Mesendoderm (in vitro differentiated cells): ENCODE results near the gene GPR148.

Experiments used
- DNase-seq: peaks from one replicate; pipeline ENCODE4 v3.0.0; 2013
- H2AK5ac ChIP-seq: 2 replicates; pipeline ENCODE4 v1.6.1; 2013; ENCODE audit warnings: low read length, inconsistent platforms
- H2BK120ac ChIP-seq: 2 replicates; pipeline ENCODE4 v1.6.1; 2013; ENCODE audit warnings: low read depth, mild to moderate bottlenecking, low read length, moderate library complexity, mixed read lengths
- H2BK15ac ChIP-seq: replicated peaks from 2 replicates; pipeline ENCODE4 v1.6.1; 2013; ENCODE audit warnings: low read depth, mild to moderate bottlenecking, moderate library complexity
- H2BK5ac ChIP-seq: 2 replicates; pipeline ENCODE4 v1.6.1; 2013; ENCODE audit warnings: low read length, inconsistent platforms
- H3K18ac ChIP-seq: 2 replicates; pipeline ENCODE4 v1.6.1; 2013; ENCODE audit warnings: mild to moderate bottlenecking, low read length, mixed read lengths
- H3K23ac ChIP-seq: one replicate; pipeline ENCODE4 v1.6.1; 2013; ENCODE audit warnings: low read length
- H3K27ac ChIP-seq: 2 replicates; pipeline ENCODE4 v1.5.1; 2013; ENCODE audit warnings: low read depth, mild to moderate bottlenecking, inconsistent platforms, low read length, moderate library complexity
- H3K27me3 ChIP-seq: 2 replicates; pipeline ENCODE4 v1.6.1; 2013; ENCODE audit warnings: low read length, control low read depth, mild to moderate bottlenecking, inconsistent platforms; ENCODE audit not compliant: insufficient read depth, poor library complexity
- H3K36me3 ChIP-seq: 2 replicates; pipeline ENCODE4 v1.6.1; 2013; ENCODE audit warnings: low read length, inconsistent platforms; ENCODE audit not compliant: control insufficient read depth, insufficient read depth
- H3K4ac ChIP-seq: one replicate; pipeline ENCODE4 v1.6.1; 2013; ENCODE audit warnings: low read depth, mild to moderate bottlenecking, low read length, moderate library complexity
- H3K4me1 ChIP-seq: 2 replicates; pipeline ENCODE4 v1.6.1; 2013; ENCODE audit warnings: low read depth, low read length, inconsistent platforms; ENCODE audit not compliant: control insufficient read depth
- H3K4me2 ChIP-seq: 2 replicates; pipeline ENCODE4 v1.6.1; 2013; ENCODE audit warnings: low read length
- H3K4me3 ChIP-seq: 2 replicates; pipeline ENCODE4 v1.5.1; 2013; ENCODE audit warnings: mild to moderate bottlenecking, low read length
- H3K56ac ChIP-seq: one replicate; pipeline ENCODE4 v1.6.1; 2013; ENCODE audit warnings: low read length
- H3K79me1 ChIP-seq: 2 replicates; pipeline ENCODE4 v1.6.1; 2013; ENCODE audit warnings: low read length, inconsistent platforms
- H3K79me2 ChIP-seq: 2 replicates; pipeline ENCODE4 v1.6.1; 2013; ENCODE audit warnings: mild to moderate bottlenecking, low read length; ENCODE audit not compliant: control insufficient read depth, insufficient read depth
- H3K9ac ChIP-seq: 2 replicates; pipeline ENCODE4 v1.6.1; 2013; ENCODE audit warnings: low read length, inconsistent platforms
- H4K5ac ChIP-seq: one replicate; pipeline ENCODE4 v1.6.1; 2013; ENCODE audit warnings: low read length
- H4K8ac ChIP-seq: one replicate; pipeline ENCODE4 v1.6.1; 2013; ENCODE audit warnings: low read depth, mild to moderate bottlenecking, control low read depth, low read length, moderate library complexity
- WGBS: extraction: QIAGEN DNeasy Blood & Tissue Kit; methylation state at CpG from one replicate; pipeline ENCODE4 v1.1.7; 2013; ENCODE audit warnings: low lambda C conversion rate, missing lambda C conversion rate; ENCODE audit not compliant: insufficient coverage; ENCODE audit errors: extremely low coverage; 5-methylcytosine and 5-hydroxymethylcytosine counted together

GPR148 gene

DNA sequence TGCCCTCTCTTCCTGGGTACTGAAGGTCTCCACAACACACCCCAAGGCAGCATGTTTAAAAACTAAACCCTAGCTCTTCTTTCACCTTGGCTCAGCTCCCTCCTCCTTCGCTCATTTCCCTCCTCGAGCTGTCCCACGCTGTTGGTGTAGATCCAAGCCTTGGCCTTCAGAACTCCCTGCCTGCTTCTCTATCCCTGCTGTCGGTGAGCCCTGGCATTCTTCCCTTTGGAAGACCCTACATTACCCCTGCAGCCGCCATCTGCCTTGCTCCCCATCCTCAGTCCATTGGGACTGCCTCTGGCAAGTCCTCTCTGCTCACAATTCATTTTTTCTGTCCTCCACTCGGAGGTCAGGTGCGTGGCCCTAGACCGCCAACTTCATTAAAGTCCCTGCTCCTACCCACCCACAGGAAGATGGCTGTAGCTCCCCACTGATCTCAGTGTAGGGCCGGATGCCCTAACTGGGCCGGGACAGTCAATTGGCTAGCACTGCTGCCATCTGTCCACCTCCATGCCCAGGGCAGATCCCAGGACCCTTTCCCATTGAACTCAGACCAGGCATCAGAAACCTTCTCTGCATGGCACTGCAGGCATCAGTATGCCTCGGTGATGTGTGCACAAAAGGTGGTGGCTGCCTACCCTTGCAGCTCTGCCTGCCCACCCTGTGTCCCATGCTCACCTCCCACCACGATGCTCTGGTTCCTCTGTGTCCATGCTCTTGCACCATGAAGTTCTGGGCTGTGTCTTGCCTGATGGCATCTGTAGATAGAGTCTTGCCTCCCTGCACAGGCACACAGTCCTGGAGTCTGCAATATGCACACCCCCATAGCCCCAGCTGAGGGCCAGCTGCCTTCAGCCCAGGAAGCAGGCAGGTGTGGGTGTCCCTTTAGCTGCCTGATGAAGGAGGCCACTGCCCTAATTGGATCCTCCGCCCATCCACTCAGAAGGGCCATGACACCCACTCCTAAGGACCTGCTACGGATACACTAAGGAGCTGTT lies 32.2 kb downstream of the GPR148 start:
- Histone ChIP-seq H3K27ac (no peak overlapping the region), H3K4me1 (no peaks in the 10 kb centered on the region), H3K4me2 (no peak overlapping the region), H3K4me3 (no peak overlapping the region), H3K18ac (no peak overlapping the region), H3K4ac (no peak overlapping the region), H3K56ac (no peak overlapping the region), H3K9ac (no peak overlapping the region), H2BK5ac (no peak overlapping the region), H3K36me3 (no peaks in the 10 kb centered on the region), H2AK5ac (no peak overlapping the region), H2BK120ac (no peak overlapping the region), H3K23ac (no peak overlapping the region), H2BK15ac (no peak overlapping the region), H4K5ac (no peak overlapping the region), H3K27me3 (no peaks in the 10 kb centered on the region), H4K8ac (no peak overlapping the region), H3K79me2 (no peaks in the 10 kb centered on the region), H3K79me1 (no peaks in the 10 kb centered on the region)
- WGBS, result no CpG with 5 or more reads among the region's 14 CpGs
- DNase-seq, result no peak

- no peak overlapping the region for H3K9ac ChIP-seq
- H3K79me2 ChIP-seq, result no peaks in the 10 kb centered on the region
- H3K27ac ChIP-seq, result no peak overlapping the region
- no peak overlapping the region for H2BK120ac ChIP-seq
- no CpG with 5 or more reads among the region's 37 CpGs for WGBS
- no peak overlapping the region for H4K8ac ChIP-seq
- H3K56ac ChIP-seq, result no peak overlapping the region
- H3K4me3 ChIP-seq, result no peak overlapping the region
- no peak overlapping the region for H2BK5ac ChIP-seq
- H3K4me1 ChIP-seq, result no peaks in the 10 kb centered on the region
- H4K5ac ChIP-seq, result no peak overlapping the region
- no peak overlapping the region for H3K18ac ChIP-seq
- H3K36me3 ChIP-seq, result no peaks in the 10 kb centered on the region
- H3K4ac ChIP-seq, result no peak overlapping the region
- H3K23ac ChIP-seq, result no peak overlapping the region
- DNase-seq, result no peak
- H2BK15ac ChIP-seq, result no peak overlapping the region
- H3K27me3 ChIP-seq, result no peaks in the 10 kb centered on the region
- no peaks in the 10 kb centered on the region for H3K79me1 ChIP-seq
- no peak overlapping the region for H3K4me2 ChIP-seq
- H2AK5ac ChIP-seq, result no peak overlapping the region
Observed at GRCh38 chr2:130762031-130762909, 33.4 kb downstream of the GPR148 start.

- Histone ChIP-seq H3K79me2 (no peaks in the 10 kb centered on the region), H3K23ac (no peak overlapping the region), H4K8ac (no peak overlapping the region), H3K27me3 (no peaks in the 10 kb centered on the region), H2AK5ac (no peak overlapping the region), H3K4me1 (no peaks in the 10 kb centered on the region), H3K36me3 (no peaks in the 10 kb centered on the region), H3K4me3 (no peak overlapping the region), H3K4ac (no peak overlapping the region), H3K4me2 (no peak overlapping the region), H3K9ac (no peak overlapping the region), H3K27ac (no peak overlapping the region), H2BK15ac (no peak overlapping the region), H3K18ac (no peak overlapping the region), H4K5ac (no peak overlapping the region), H3K79me1 (no peaks in the 10 kb centered on the region), H3K56ac (no peak overlapping the region), H2BK5ac (no peak overlapping the region), H2BK120ac (no peak overlapping the region)
- no CpG with 5 or more reads among the region's 22 CpGs for WGBS
- DNase-seq, result no peak
Observed at GRCh38 chr2:130762910-130763385, 34.1 kb downstream of the GPR148 start.

- H3K4me1 ChIP-seq, result no peaks in the 10 kb centered on the region
- H2BK15ac ChIP-seq, result no peak overlapping the region
- no peak overlapping the region for H2AK5ac ChIP-seq
- H4K8ac ChIP-seq, result no peak overlapping the region
- H3K18ac ChIP-seq, result no peak overlapping the region
- WGBS, result no CpG with 5 or more reads among the region's 12 CpGs
- no peak for DNase-seq
- no peaks in the 10 kb centered on the region for H3K27me3 ChIP-seq
- H3K4me3 ChIP-seq, result no peak overlapping the region
- no peak overlapping the region for H3K9ac ChIP-seq
- H3K23ac ChIP-seq, result no peak overlapping the region
- H3K79me1 ChIP-seq, result no peaks in the 10 kb centered on the region
- H4K5ac ChIP-seq, result no peak overlapping the region
- no peak overlapping the region for H3K56ac ChIP-seq
- H3K4me2 ChIP-seq, result no peak overlapping the region
- H3K27ac ChIP-seq, result no peak overlapping the region
- no peak overlapping the region for H3K4ac ChIP-seq
- H2BK120ac ChIP-seq, result no peak overlapping the region
- no peaks in the 10 kb centered on the region for H3K36me3 ChIP-seq
- no peak overlapping the region for H2BK5ac ChIP-seq
- H3K79me2 ChIP-seq, result no peaks in the 10 kb centered on the region
Observed at GRCh38 chr2:130763405-130763804, 34.5 kb downstream of the GPR148 start.

DNA sequence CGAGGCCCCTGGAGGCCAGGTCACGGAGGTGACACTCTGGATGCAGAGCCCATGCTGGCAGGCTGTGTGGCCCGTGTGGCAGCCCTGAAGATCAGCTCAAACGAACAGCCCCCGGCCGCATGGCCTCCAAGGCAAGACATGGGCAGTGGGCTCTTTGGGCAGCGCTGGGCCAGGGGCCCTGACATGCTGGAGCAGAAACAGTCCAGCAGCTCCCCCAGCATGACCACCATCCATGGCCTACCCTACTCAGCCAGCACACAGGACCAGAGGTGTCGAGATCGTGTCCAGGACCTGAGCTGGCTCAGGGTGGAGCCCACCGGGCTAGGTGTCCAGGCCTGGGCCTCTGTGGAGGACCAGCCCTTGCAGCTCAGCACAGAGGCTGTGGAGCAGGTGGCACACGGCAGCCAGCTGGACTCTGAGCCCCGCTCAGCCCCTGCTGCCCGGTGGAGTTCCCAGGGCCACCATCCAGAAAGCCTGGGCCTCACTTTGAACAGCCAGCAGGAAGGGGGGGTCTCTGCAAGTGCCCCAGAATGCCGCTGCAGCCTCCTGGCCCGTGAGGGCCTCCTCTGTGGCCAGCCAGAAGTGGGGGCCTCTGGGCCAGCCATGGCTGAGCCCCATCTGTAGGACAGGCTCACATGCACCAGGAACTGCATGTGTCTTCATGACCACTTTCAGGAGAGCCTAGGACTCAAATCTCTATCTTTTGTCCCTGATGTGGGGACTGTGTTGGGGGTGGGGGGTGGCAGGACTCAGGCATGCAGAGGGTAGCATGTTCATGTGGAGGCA lies 35.4 kb downstream of the GPR148 start:
- Histone ChIP-seq H3K56ac (no peak overlapping the region), H2AK5ac (no peak overlapping the region), H3K79me1 (no peaks in the 10 kb centered on the region), H3K4me1 (no peaks in the 10 kb centered on the region), H3K27me3 (no peaks in the 10 kb centered on the region), H4K8ac (no peak overlapping the region), H3K36me3 (no peaks in the 10 kb centered on the region), H3K27ac (no peak overlapping the region), H2BK15ac (no peak overlapping the region), H3K9ac (no peak overlapping the region), H3K4me3 (no peak overlapping the region), H2BK120ac (no peak overlapping the region), H3K4ac (no peak overlapping the region), H4K5ac (no peak overlapping the region), H3K4me2 (no peak overlapping the region), H3K18ac (no peak overlapping the region), H3K23ac (no peak overlapping the region), H2BK5ac (no peak overlapping the region), H3K79me2 (no peaks in the 10 kb centered on the region)
- DNase-seq, result no peak
- WGBS, result no CpG with 5 or more reads among the region's 15 CpGs
